Transverse colon (tissue), 4 donors: ENCODE measurements around the gene HNRNPU. TPM values are rescaled to one million over a fixed set of nuclear protein-coding genes. Genes with fewer than 3 reads are reported as not detected.

Experiments
- DNase-seq: peaks from one replicate; pipeline ENCODE4 v3.0.0-alpha.2; 2019
- H3K27ac ChIP-seq, 4 donors: fragments of 200-600 bp; sonication (generic); 2 replicates each; pipeline ENCODE4 v1.5.1; 2016 to 2018; ENCODE audit warnings: inconsistent platforms in 4 of 4
- H3K27me3 ChIP-seq: fragments of 200-600 bp; sonication (generic); 2 replicates; pipeline ENCODE4 v1.5.1; 2017; ENCODE audit warnings: inconsistent platforms
- H3K36me3 ChIP-seq, 4 donors: fragments of 200-600 bp; sonication (generic); 2 replicates each; pipeline ENCODE4 v1.5.1; 2017 to 2019; ENCODE audit warnings: inconsistent platforms in 4 of 4
- H3K4me1 ChIP-seq, 4 donors: fragments of 200-600 bp; sonication (generic); 2 replicates each; pipeline ENCODE4 v1.5.1; 2017 to 2020; ENCODE audit warnings: inconsistent platforms in 4 of 4
- H3K4me3 ChIP-seq, 4 donors: fragments of 200-600 bp; sonication (generic); 1 replicate in 1 of 4; 2 replicates in 3 of 4; pipeline versions ENCODE4 v1.5.1 to v1.6.1; 2017 to 2019; ENCODE audit warnings: inconsistent platforms in 4 of 4
- H3K9me3 ChIP-seq, 2 donors: fragments of 200-600 bp; sonication (generic); 2 replicates each; pipeline ENCODE4 v1.5.1; 2017 to 2019; ENCODE audit warnings: inconsistent platforms in 2 of 2
- CTCF ChIP-seq, 5 experiments: fragments of 200-600 bp in 3 of 5; fragments of 450-650 bp in 2 of 5; sonication (generic) in 3 of 5; IDR thresholded peaks; 1 replicate in 2 of 5; 2 replicates in 3 of 5; pipeline ENCODE4 v1.5.1; 2016 to 2017; ENCODE audit warnings: antibody characterized with exemption in 5 of 5, inconsistent platforms in 3 of 5, mild to moderate bottlenecking in 2 of 5, moderate library complexity in 1 of 5
- EP300 ChIP-seq: sonication (generic); formaldehyde crosslinking; IDR thresholded peaks from one replicate; pipeline ENCODE4 v1.6.1; 2017; ENCODE audit warnings: antibody characterized with exemption, low read depth
- POLR2A ChIP-seq: fragments of 450-650 bp; IDR thresholded peaks from one replicate; pipeline ENCODE4 v1.6.1; 2016; ENCODE audit warnings: antibody characterized with exemption, mild to moderate bottlenecking, moderate library complexity
- POLR2AphosphoS5 ChIP-seq, 3 donors: sonication (generic); formaldehyde crosslinking; IDR thresholded peaks; one replicate each; pipeline ENCODE4 v1.6.1; 2016; ENCODE audit warnings: antibody characterized with exemption in 3 of 3
- WGBS, 2 donors: methylation state at CpG; one replicate each; pipeline ENCODE4 v1.1.5; 2018; ENCODE audit warnings: low coverage in 1 of 2; 5-methylcytosine and 5-hydroxymethylcytosine counted together
- in situ Hi-C, 4 donors: fragments of 200-750 bp; cut with MboI; loops; one replicate each; pipeline versions ENCODE4 v1.15.0 to v1.15.1; 2017; ENCODE audit warnings: low sequenced_read_pairs in 3 of 4, low pct_ligation_motif_present in 1 of 4, low pct_unique_long_range_greater_than_20kb in 1 of 4
- intact Hi-C: fragments of 100-400 bp; cut with DNase I; formaldehyde crosslinking; loops from one replicate; pipeline ENCODE4 v1.15.1; 2023; ENCODE audit warnings: low total_unique reads
- total RNA-seq, 4 donors: library from RNA; depleted of rRNA; stranded (reverse); fragments of >200 nt; gene quantifications; one replicate each; pipeline ENCODE4 v1.1.0, GENCODE V29; 2016

The HNRNPU gene
- total RNA-seq, 4 donors from 2014 or later, result 223 to 364 (median 237) TPM

- intact Hi-C loops (loop anchor here (5.0 kb wide), 2 partner anchors 182 to 408 kb away; partner anchors contain the start of gene ADSS2), in situ Hi-C loops (loop anchor here in 2 of 4 donors (5.0 to 10.0 kb wide), 2 partner anchors 105 to 107 kb away; a partner anchor contains a TSS)
- no peak for TF ChIP-seq EP300
- no peak for TF ChIP-seq POLR2AphosphoS5 (IDR thresholded peaks at IDR 0.05)
- TF ChIP-seq CTCF (IDR thresholded peaks at IDR 0.05), result no peak
- TF ChIP-seq POLR2A, result no peak
- WGBS, 2 donors, result 55 to 58% methylated on average over 6 to 9 of the region's 9 CpGs
- no peak for DNase-seq
- Histone ChIP-seq H3K27ac (peak overlapping the region in 1 of 4 donors; percentile 100), H3K36me3 (peaks cover 0 to 58% (median 27%) of the 10 kb centered on the region in 4 donors), H3K4me3 (peak overlapping the region in 1 of 4 donors; percentile 100), H3K4me1 (peaks cover 21 to 66% (median 38%) of the 10 kb centered on the region in 4 donors), H3K27me3 (no peaks in the 10 kb centered on the region), H3K9me3 (no peaks in the 10 kb centered on the region)
Observed at GRCh38 chr1:244860078-244860477, 4.3 kb downstream of the HNRNPU start.

- H3K9me3 ChIP-seq, result no peaks in the 10 kb centered on the region
- TF ChIP-seq EP300, result no peak
- no peak for TF ChIP-seq POLR2AphosphoS5 (IDR thresholded peaks at IDR 0.05)
- TF ChIP-seq POLR2A, result no peak
- TF ChIP-seq CTCF (IDR thresholded peaks at IDR 0.05), result no peak
- H3K4me3 ChIP-seq, result no peak overlapping the region
- no peaks in the 10 kb centered on the region for H3K27me3 ChIP-seq
- no peak overlapping the region for H3K27ac ChIP-seq
- H3K36me3 ChIP-seq, result peaks cover 0 to 71% (median 36%) of the 10 kb centered on the region in 4 donors
- in situ Hi-C loops (no loop called here), intact Hi-C loops (no loop called here)
- no peak for DNase-seq
- H3K4me1 ChIP-seq, result peaks cover 21 to 74% (median 37%) of the 10 kb centered on the region in 4 donors
- WGBS, 2 donors, result 50 to 55% methylated on average over 1 of the region's 1 CpG
Observed at GRCh38 chr1:244858357-244858756, 6.0 kb downstream of the HNRNPU start.

- no peak for DNase-seq
- Histone ChIP-seq H3K9me3 (no peaks in the 10 kb centered on the region), H3K36me3 (peaks cover 0 to 76% (median 38%) of the 10 kb centered on the region in 4 donors), H3K27ac (no peak overlapping the region), H3K4me3 (no peak overlapping the region), H3K27me3 (no peaks in the 10 kb centered on the region), H3K4me1 (peaks cover 21 to 74% (median 37%) of the 10 kb centered on the region in 4 donors)
- in situ Hi-C loops, result no loop called here
- WGBS, 2 donors, result 60 to 64% methylated on average over 3 of the region's 3 CpGs
- intact Hi-C loops, result no loop called here
- TF ChIP-seq POLR2A (no peak), POLR2AphosphoS5 (IDR thresholded peaks at IDR 0.05) (no peak), CTCF (IDR thresholded peaks at IDR 0.05) (no peak), EP300 (no peak)
Observed at GRCh38 chr1:244857761-244858160, 6.6 kb downstream of the HNRNPU start.

GRCh38 chr1:244854865-244855578, 9.3 kb downstream of the HNRNPU start:
- peaks cover 0 to 84% (median 38%) of the 10 kb centered on the region in 4 donors for H3K36me3 ChIP-seq
- no peak overlapping the region for H3K4me3 ChIP-seq
- no peak overlapping the region for H3K27ac ChIP-seq
- H3K27me3 ChIP-seq, result no peaks in the 10 kb centered on the region
- WGBS, 2 donors, result 56 to 58% methylated on average over 3 to 7 of the region's 7 CpGs
- in situ Hi-C loops (no loop called here), intact Hi-C loops (no loop called here)
- DNase-seq, result no peak
- H3K4me1 ChIP-seq, result peaks cover 9 to 51% (median 23%) of the 10 kb centered on the region in 4 donors
- no peaks in the 10 kb centered on the region for H3K9me3 ChIP-seq
- TF ChIP-seq CTCF (IDR thresholded peaks at IDR 0.05) (no peak), POLR2A (no peak), POLR2AphosphoS5 (IDR thresholded peaks at IDR 0.05) (no peak), EP300 (no peak)
